ENCODE measurements around the gene WFDC10B. TPM values are rescaled to one million over a fixed set of nuclear protein-coding genes. Genes with fewer than 3 reads are reported as not detected.
"Not testable (repeated sequence)": the region's sequence is repeated elsewhere in the genome, so short reads cannot be mapped to it uniquely, and the experiment has no call there.

Gene WFDC10B
- total RNA-seq, 1 experiment from 2014 or later: not detected

- H2BK15ac ChIP-seq (ENCODE audit: low read depth, low read length); H3K14ac ChIP-seq (ENCODE audit: insufficient read depth, low read length); H2BK20ac ChIP-seq (ENCODE audit: low read depth, low read length, poor library complexity, severe bottlenecking); H3K18ac ChIP-seq (ENCODE audit: insufficient read length, low read depth, low read length); H3K4me1 ChIP-seq (ENCODE audit: insufficient read depth, low read length); DNase-seq; H3K4me3 Mint-ChIP-seq; H2BK5ac ChIP-seq (ENCODE audit: insufficient read length, low read length); H3K23ac ChIP-seq (ENCODE audit: insufficient read length, low read depth, low read length); H2AK5ac ChIP-seq (ENCODE audit: insufficient read length, low read length); H2BK120ac ChIP-seq (ENCODE audit: low read depth, low read length, poor library complexity, severe bottlenecking); H3K27me3 ChIP-seq (ENCODE audit: insufficient read depth, low read length); H4K8ac ChIP-seq (replicated peaks; ENCODE audit: insufficient read length, low read depth, low read length); H3K79me1 ChIP-seq (ENCODE audit: insufficient read depth, low read depth, low read length, poor library complexity, severe bottlenecking); H3K79me2 ChIP-seq (ENCODE audit: insufficient read depth, low read length); H3K27me3 Mint-ChIP-seq (ENCODE audit: low read depth); H4K5ac ChIP-seq (ENCODE audit: insufficient read length, low read depth, low read length); H3K4ac ChIP-seq (ENCODE audit: low read depth, low read length); H4K91ac ChIP-seq (ENCODE audit: insufficient read length, low read depth, low read length); H3K27ac ChIP-seq (ENCODE audit: insufficient read length, low read depth, low read length); H3K4me2 ChIP-seq (ENCODE audit: insufficient read depth, insufficient read length, low read length); H3K9ac ChIP-seq (ENCODE audit: extremely low read depth, insufficient read length, low read length); H3T11ph ChIP-seq (ENCODE audit: low read length); H3K56ac ChIP-seq (ENCODE audit: insufficient read length, low read depth, low read length); H3K27ac Mint-ChIP-seq; H3K23me2 ChIP-seq (ENCODE audit: insufficient read length, low read depth, low read length, poor library complexity, severe bottlenecking); H4K20me1 ChIP-seq (ENCODE audit: control insufficient read depth, insufficient read depth, insufficient read length); H2AFZ ChIP-seq (ENCODE audit: low read length); H2BK12ac ChIP-seq (ENCODE audit: insufficient read length, low read depth, low read length); H3K9me3 ChIP-seq (ENCODE audit: control insufficient read depth, low read depth, low read length): not testable (repeated sequence)
- Mint-ChIP-seq H3K36me3 (ENCODE audit: insufficient read depth in 1 of 3, low read depth in 3 of 3) (peaks cover 11 to 14% (median 13%) of the 10 kb centered on the region in 3 experiments), H3K9me3 (peaks cover 17 to 28% of the 10 kb centered on the region in 2 experiments), H3K4me1 (peaks cover 10% of the 10 kb centered on the region in 2 experiments)
- no CpG with 5 or more reads among the region's 7 CpGs for WGBS (ENCODE audit: extremely low coverage, insufficient read length, low lambda C conversion rate)
Observed at GRCh38 chr20:45651726-45652125, 53.1 kb downstream of the WFDC10B start.
